H9 (cell line): ENCODE results near the gene DLL4. TPM values are rescaled to one million over a fixed set of nuclear protein-coding genes. Genes with fewer than 3 reads are reported as not detected.

ENCODE experiments used
- DNase-seq: peaks from one replicate; pipeline ENCODE4 v3.0.0-alpha.2; 2017
- H2AFZ ChIP-seq: one replicate; pipeline ENCODE4 v1.6.1; 2013; ENCODE audit warnings: mild to moderate bottlenecking, low read length, control low read depth, moderate library complexity
- H2AK5ac ChIP-seq: 2 replicates; pipeline ENCODE4 v1.6.1; 2013; ENCODE audit warnings: low read length, control low read depth, mixed read lengths; ENCODE audit not compliant: insufficient read length
- H2BK120ac ChIP-seq: one replicate; pipeline ENCODE4 v1.6.1; 2013; ENCODE audit warnings: low read depth, mild to moderate bottlenecking, low read length, control low read depth, inconsistent platforms; ENCODE audit not compliant: poor library complexity, severe bottlenecking
- H2BK12ac ChIP-seq: 2 replicates; pipeline ENCODE4 v1.6.1; 2013; ENCODE audit warnings: low read length, control low read depth, mixed read lengths, low read depth; ENCODE audit not compliant: insufficient read length
- H2BK15ac ChIP-seq: 2 replicates; pipeline ENCODE4 v1.6.1; 2013; ENCODE audit warnings: low read depth, low read length, control low read depth
- H2BK20ac ChIP-seq: one replicate; pipeline ENCODE4 v1.6.1; 2013; ENCODE audit warnings: low read depth, mild to moderate bottlenecking, low read length, control low read depth, inconsistent platforms; ENCODE audit not compliant: poor library complexity, severe bottlenecking
- H2BK5ac ChIP-seq: 2 replicates; pipeline ENCODE4 v1.6.1; 2013; ENCODE audit warnings: low read length, control low read depth, mixed read lengths; ENCODE audit not compliant: insufficient read length
- H3K14ac ChIP-seq: 2 replicates; pipeline ENCODE4 v1.6.1; 2013; ENCODE audit warnings: low read length, control low read depth; ENCODE audit not compliant: insufficient read depth
- H3K18ac ChIP-seq: 2 replicates; pipeline ENCODE4 v1.6.1; 2013; ENCODE audit warnings: low read depth, mild to moderate bottlenecking, mixed read lengths, low read length, control low read depth; ENCODE audit not compliant: insufficient read length
- H3K23ac ChIP-seq: 2 replicates; pipeline ENCODE4 v1.6.1; 2013; ENCODE audit warnings: low read length, control low read depth, mixed read lengths, low read depth; ENCODE audit not compliant: insufficient read length
- H3K23me2 ChIP-seq: 2 replicates; pipeline ENCODE4 v1.6.1; 2013; ENCODE audit warnings: low read depth, mild to moderate bottlenecking, mixed read lengths, low read length, control low read depth; ENCODE audit not compliant: insufficient read length, poor library complexity, severe bottlenecking
- H3K27ac ChIP-seq: 2 replicates; pipeline ENCODE4 v1.5.1; 2013; ENCODE audit warnings: low read length, control low read depth, mixed read lengths, low read depth; ENCODE audit not compliant: insufficient read length
- H3K27me3 ChIP-seq: 2 replicates; pipeline ENCODE4 v1.6.1; 2013; ENCODE audit warnings: low read length, control low read depth, inconsistent platforms; ENCODE audit not compliant: insufficient read depth
- H3K4ac ChIP-seq: 2 replicates; pipeline ENCODE4 v1.6.1; 2013; ENCODE audit warnings: low read depth, mild to moderate bottlenecking, control low read depth, inconsistent platforms, low read length, moderate library complexity
- H3K4me1 ChIP-seq: 2 replicates; pipeline ENCODE4 v1.6.1; 2013; ENCODE audit warnings: low read length, control low read depth, inconsistent platforms; ENCODE audit not compliant: insufficient read depth
- H3K4me2 ChIP-seq: 2 replicates; pipeline ENCODE4 v1.6.1; 2013; ENCODE audit warnings: low read length, control low read depth, mixed read lengths; ENCODE audit not compliant: insufficient read length, insufficient read depth
- H3K56ac ChIP-seq: 2 replicates; pipeline ENCODE4 v1.6.1; 2013; ENCODE audit warnings: low read depth, mild to moderate bottlenecking, mixed read lengths, low read length, control low read depth; ENCODE audit not compliant: insufficient read length
- H3K79me1 ChIP-seq: 2 replicates; pipeline ENCODE4 v1.6.1; 2013; ENCODE audit warnings: low read depth, mild to moderate bottlenecking, moderate library complexity, low read length, control low read depth, inconsistent platforms; ENCODE audit not compliant: insufficient read depth, poor library complexity, severe bottlenecking
- H3K79me2 ChIP-seq: 2 replicates; pipeline ENCODE4 v1.6.1; 2013; ENCODE audit warnings: low read length, control low read depth, inconsistent platforms; ENCODE audit not compliant: insufficient read depth
- H3K9ac ChIP-seq: 2 replicates; pipeline ENCODE4 v1.6.1; 2013; ENCODE audit warnings: low read length, control low read depth, mixed read lengths; ENCODE audit not compliant: insufficient read length; ENCODE audit errors: extremely low read depth
- H3K9me3 ChIP-seq: one replicate; pipeline ENCODE4 v1.6.1; 2013; ENCODE audit warnings: low read depth, low read length, inconsistent platforms; ENCODE audit not compliant: control insufficient read depth
- H3T11ph ChIP-seq: one replicate; pipeline ENCODE4 v1.6.1; 2013; ENCODE audit warnings: mild to moderate bottlenecking, low read length, control low read depth, inconsistent platforms
- H4K20me1 ChIP-seq: one replicate; pipeline ENCODE4 v1.6.1; 2013; ENCODE audit not compliant: control insufficient read depth, insufficient read length, insufficient read depth
- H4K5ac ChIP-seq: 2 replicates; pipeline ENCODE4 v1.6.1; 2013; ENCODE audit warnings: low read depth, mild to moderate bottlenecking, mixed read lengths, low read length, control low read depth; ENCODE audit not compliant: insufficient read length
- H4K8ac ChIP-seq: replicated peaks from 2 replicates; pipeline ENCODE4 v1.6.1; 2013; ENCODE audit warnings: low read length, control low read depth, mixed read lengths, low read depth; ENCODE audit not compliant: insufficient read length
- H4K91ac ChIP-seq: 2 replicates; pipeline ENCODE4 v1.6.1; 2013; ENCODE audit warnings: low read depth, mild to moderate bottlenecking, moderate library complexity, mixed read lengths, low read length, control low read depth; ENCODE audit not compliant: insufficient read length
- H3K27ac Mint-ChIP-seq, 3 experiments: 2 replicates in 2 of 3; 3 replicates in 1 of 3; pipeline ENCODE4 v1.8.0; 2020 to 2021; ENCODE audit warnings: mixed read lengths in 3 of 3, mild to moderate bottlenecking in 1 of 3, moderate library complexity in 1 of 3
- H3K27me3 Mint-ChIP-seq: 2 replicates; pipeline ENCODE4 v1.8.0; 2021; ENCODE audit warnings: low read depth, mild to moderate bottlenecking, moderate library complexity, mixed read lengths
- H3K36me3 Mint-ChIP-seq, 3 experiments: 2 replicates in 2 of 3; 3 replicates in 1 of 3; pipeline ENCODE4 v1.8.0; 2020 to 2021; ENCODE audit warnings: low read depth in 3 of 3, mixed read lengths in 3 of 3; ENCODE audit not compliant: insufficient read depth in 1 of 3
- H3K4me1 Mint-ChIP-seq, 2 experiments: 2 replicates each; pipeline ENCODE4 v1.8.0; 2020; ENCODE audit warnings: mixed read lengths in 2 of 2
- H3K4me3 Mint-ChIP-seq, 2 experiments: 2 replicates in 1 of 2; 3 replicates in 1 of 2; pipeline ENCODE4 v1.8.0; 2020 to 2021; ENCODE audit warnings: mild to moderate bottlenecking in 2 of 2, mixed read lengths in 2 of 2, moderate library complexity in 1 of 2
- H3K9me3 Mint-ChIP-seq, 2 experiments: 2 replicates in 1 of 2; 3 replicates in 1 of 2; pipeline ENCODE4 v1.8.0; 2020; ENCODE audit warnings: mild to moderate bottlenecking in 2 of 2, mixed read lengths in 2 of 2, moderate library complexity in 1 of 2
- WGBS: extraction: QIAGEN DNeasy Blood & Tissue Kit; methylation state at CpG from one replicate; pipeline ENCODE4 v1.1.7; 2013; ENCODE audit warnings: missing lambda C conversion rate, low lambda C conversion rate, mixed read lengths; ENCODE audit not compliant: insufficient read length; ENCODE audit errors: extremely low coverage; 5-methylcytosine and 5-hydroxymethylcytosine counted together
- total RNA-seq: library from RNA; stranded (reverse); gene quantifications from 2 replicates; pipeline ENCODE4 v1.2.1, GENCODE V29; 2021
- TF ChIP-seq, protein P1 (sequence below): fragments of 200-600 bp; sonication (generic); conservative IDR thresholded peaks from 3 replicates; pipeline ENCODE4 v1.8.0; 2021; ENCODE audit warnings: antibody characterized with exemption, mild to moderate bottlenecking

The DLL4 gene
- total RNA-seq, 1 experiment from 2014 or later: 0.28 TPM

DNA sequence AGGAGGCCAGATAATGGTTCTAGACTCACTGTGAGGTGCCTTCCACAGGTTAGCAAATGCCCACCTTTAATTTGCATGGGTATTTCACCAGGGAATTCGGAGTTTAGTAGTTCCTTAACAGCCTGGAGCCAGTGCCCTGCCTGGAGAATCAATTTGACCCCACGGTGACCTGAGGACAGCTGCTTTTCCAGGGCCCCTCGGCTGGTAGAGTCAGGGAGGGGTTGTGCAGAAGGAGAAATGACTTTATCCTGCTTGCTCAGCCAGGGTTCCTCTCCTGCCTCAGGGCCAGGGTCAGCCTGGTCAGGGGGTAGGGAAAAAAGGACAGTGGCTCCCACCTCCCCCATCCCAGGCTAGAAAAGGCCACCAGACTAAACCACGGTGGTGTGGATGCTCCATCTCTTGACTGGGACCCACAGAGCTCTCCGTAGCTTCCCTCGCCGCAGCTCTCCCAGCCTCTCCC, 12.0 kb downstream of the DLL4 start:
- no peak for DNase-seq
- Histone ChIP-seq H3K4me1 (no peaks in the 10 kb centered on the region), H3K9me3 (no peaks in the 10 kb centered on the region), H4K5ac (no peak overlapping the region), H2BK12ac (no peak overlapping the region), H3K4me2 (peak overlapping the region; percentile 46), H3K27ac (no peak overlapping the region), H4K20me1 (no peaks in the 10 kb centered on the region), H2AK5ac (no peak overlapping the region), H4K91ac (no peak overlapping the region), H3K79me1 (no peaks in the 10 kb centered on the region), H3K79me2 (no peaks in the 10 kb centered on the region), H3K4ac (no peak overlapping the region), H2BK20ac (no peak overlapping the region), H2BK5ac (no peak overlapping the region), H2BK120ac (no peak overlapping the region), H2AFZ (no peak overlapping the region), H3K27me3 (no peaks in the 10 kb centered on the region; the same call in 1 of the 2 replicates), H3K9ac (peak overlapping the region; percentile 6), H3K23ac (no peak overlapping the region), H2BK15ac (no peak overlapping the region), H3T11ph (no peak overlapping the region), H3K56ac (no peak overlapping the region), H3K18ac (peak overlapping the region; percentile 69), H3K14ac (peak overlapping the region; percentile 55), H3K23me2 (peaks cover 8% of the 10 kb centered on the region), H4K8ac (no peak overlapping the region)
- H3K27ac Mint-ChIP-seq: no peak overlapping the region
- TF ChIP-seq, protein P1, sequence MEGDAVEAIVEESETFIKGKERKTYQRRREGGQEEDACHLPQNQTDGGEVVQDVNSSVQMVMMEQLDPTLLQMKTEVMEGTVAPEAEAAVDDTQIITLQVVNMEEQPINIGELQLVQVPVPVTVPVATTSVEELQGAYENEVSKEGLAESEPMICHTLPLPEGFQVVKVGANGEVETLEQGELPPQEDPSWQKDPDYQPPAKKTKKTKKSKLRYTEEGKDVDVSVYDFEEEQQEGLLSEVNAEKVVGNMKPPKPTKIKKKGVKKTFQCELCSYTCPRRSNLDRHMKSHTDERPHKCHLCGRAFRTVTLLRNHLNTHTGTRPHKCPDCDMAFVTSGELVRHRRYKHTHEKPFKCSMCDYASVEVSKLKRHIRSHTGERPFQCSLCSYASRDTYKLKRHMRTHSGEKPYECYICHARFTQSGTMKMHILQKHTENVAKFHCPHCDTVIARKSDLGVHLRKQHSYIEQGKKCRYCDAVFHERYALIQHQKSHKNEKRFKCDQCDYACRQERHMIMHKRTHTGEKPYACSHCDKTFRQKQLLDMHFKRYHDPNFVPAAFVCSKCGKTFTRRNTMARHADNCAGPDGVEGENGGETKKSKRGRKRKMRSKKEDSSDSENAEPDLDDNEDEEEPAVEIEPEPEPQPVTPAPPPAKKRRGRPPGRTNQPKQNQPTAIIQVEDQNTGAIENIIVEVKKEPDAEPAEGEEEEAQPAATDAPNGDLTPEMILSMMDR: no peak
- H3K4me1 Mint-ChIP-seq: peaks cover 26 to 30% of the 10 kb centered on the region in 2 experiments
- no peaks in the 10 kb centered on the region; a peak in 1 of 7 replicates for H3K36me3 Mint-ChIP-seq
- peak overlapping the region; percentile 61 to 71 for H3K4me3 Mint-ChIP-seq
- no peaks in the 10 kb centered on the region for H3K9me3 Mint-ChIP-seq
- WGBS: no CpG with 5 or more reads among the region's 7 CpGs
- H3K27me3 Mint-ChIP-seq: peaks cover 77% of the 10 kb centered on the region
